Activated T-cell treated with anti-CD3 and anti-CD28 coated beads for 1 hour (primary cell): Measurements from ENCODE around the gene IPO9.
A peak's percentile ranks its signal among the peaks of the same experiment; 100 is the strongest.

Source experiments
- DNase-seq: peaks from one replicate; pipeline ENCODE4 v3.0.0-alpha.2; 2020; ENCODE audit warnings: low read depth

IPO9 gene

GRCh38 chr1:201828820-201829774 lies at the start of gene IPO9:
Gene IPO9 (plus strand): TSS chr1:201829157. CDS start chr1:201829210, 53 bp downstream.
- DNase-seq = peak; percentile 93

GRCh38 chr1:201779351-201779880 lies 49.5 kb upstream of the IPO9 start:
- DNase-seq = no peak

- DNase-seq = no peak
Observed at GRCh38 chr1:201780952-201781351, 48.0 kb upstream of the IPO9 start.

GRCh38 chr1:201781437-201781836 lies 47.5 kb upstream of the IPO9 start:
- no peak for DNase-seq

- no peak for DNase-seq
Observed at GRCh38 chr1:201782353-201782752, 46.6 kb upstream of the IPO9 start.

- no peak for DNase-seq
Observed at GRCh38 chr1:201783058-201783457, 45.9 kb upstream of the IPO9 start.

GRCh38 chr1:201783572-201783971 lies 45.4 kb upstream of the IPO9 start:
- no peak for DNase-seq

- no peak for DNase-seq
Observed at GRCh38 chr1:201785291-201785690, 43.7 kb upstream of the IPO9 start.

GRCh38 chr1:201786824-201787223 lies 42.1 kb upstream of the IPO9 start:
- DNase-seq = no peak

- DNase-seq = no peak
Observed at GRCh38 chr1:201788296-201788695, 40.7 kb upstream of the IPO9 start.

GRCh38 chr1:201789245-201789644 lies 39.7 kb upstream of the IPO9 start:
- DNase-seq = no peak

GRCh38 chr1:201790261-201790660 lies 38.7 kb upstream of the IPO9 start:
- no peak for DNase-seq

GRCh38 chr1:201791051-201791778 lies 37.7 kb upstream of the IPO9 start:
- DNase-seq = no peak

- DNase-seq = no peak
Observed at GRCh38 chr1:201791779-201792173, 37.2 kb upstream of the IPO9 start.

- peak; percentile 26 for DNase-seq
Observed at GRCh38 chr1:201792534-201793305, 36.2 kb upstream of the IPO9 start.

- no peak for DNase-seq
Observed at GRCh38 chr1:201793306-201793925, 35.5 kb upstream of the IPO9 start.

- DNase-seq = no peak
Observed at GRCh38 chr1:201795066-201795465, 33.9 kb upstream of the IPO9 start.

GRCh38 chr1:201800246-201800645 lies 28.7 kb upstream of the IPO9 start:
- no peak for DNase-seq

GRCh38 chr1:201806801-201807200 lies 22.2 kb upstream of the IPO9 start:
- no peak for DNase-seq

- DNase-seq = no peak
Observed at GRCh38 chr1:201807958-201808632, 20.9 kb upstream of the IPO9 start.

- no peak for DNase-seq
Observed at GRCh38 chr1:201808633-201808990, 20.3 kb upstream of the IPO9 start.
